Measurements from ENCODE around the gene YEATS2. TPM values are rescaled to one million over a fixed set of nuclear protein-coding genes. Genes with fewer than 3 reads are reported as not detected.

Gene YEATS2
- polyA plus RNA-seq, 1 of the 3 experiments (the other 2 are of a cell fraction), result 19.9 TPM

- POLR2A ChIA-PET, result no interaction called here
- TF ChIP-seq GATA2 (CRISPR knock-in tag; IDR thresholded peaks at IDR 0.05) (no peak), TCF12 (IDR thresholded peaks at IDR 0.05) (no peak), SIN3A (IDR thresholded peaks at IDR 0.05; ENCODE audit: borderline replicate concordance, low read depth, low read length) (no peak), CHD2 (IDR thresholded peaks at IDR 0.05; ENCODE audit: low read length, partially characterized antibody) (no peak), YY1 (IDR thresholded peaks at IDR 0.05; ENCODE audit: low read depth) (no peak), NFIC (IDR thresholded peaks at IDR 0.05; ENCODE audit: borderline replicate concordance) (no peak), IRF3 (IDR thresholded peaks at IDR 0.05; ENCODE audit: low read depth, low read length) (no peak), NRF1 (IDR thresholded peaks at IDR 0.05; ENCODE audit: low read depth, low read length) (no peak), FOSL2 (IDR thresholded peaks at IDR 0.05; ENCODE audit: borderline replicate concordance, low read depth) (no peak), CTCF (IDR thresholded peaks at IDR 0.05) (no peak), RXRA (IDR thresholded peaks at IDR 0.05; ENCODE audit: borderline replicate concordance, low read depth) (no peak)
- Histone ChIP-seq H3K27me3 (ENCODE audit: insufficient read depth) (no peaks in the 10 kb centered on the region), H3K9me3 (no peaks in the 10 kb centered on the region), H2AFZ (ENCODE audit: low read depth) (no peak overlapping the region), H3K9ac (no peak overlapping the region), H3K27ac (ENCODE audit: low read depth in 2 of 2, low read length in 1 of 2) (no peak overlapping the region), H3K79me2 (ENCODE audit: insufficient read depth) (no peaks in the 10 kb centered on the region), H4K20me1 (ENCODE audit: insufficient read depth) (no peaks in the 10 kb centered on the region), H3K4me3 (ENCODE audit: low read depth in 2 of 2, low read length in 1 of 2) (no peak overlapping the region), H3K36me3 (replicated peaks in 1 of 2; ENCODE audit: control insufficient read depth in 1 of 2, insufficient read depth in 2 of 2, low read length in 1 of 2) (peaks cover 58 to 73% of the 10 kb centered on the region in 2 experiments), H3F3A (replicated peaks; ENCODE audit: insufficient read depth) (peaks cover 4% of the 10 kb centered on the region), H3K4me1 (ENCODE audit: control insufficient read depth in 1 of 2, insufficient read depth in 2 of 2, low read depth in 1 of 2, low read length in 1 of 2) (no peaks in the 10 kb centered on the region), H3K4me2 (no peak overlapping the region), H3K9me2 (no peaks in the 10 kb centered on the region)
- no peak for DNase-seq
- WGBS (ENCODE audit: low lambda C conversion rate), result 84% methylated on average over 3 of the region's 3 CpGs
- CTCF ChIA-PET, result interaction anchor here (0.9 to 1.4 kb wide), 3 partner anchors 9 to 121 kb away, joined by 3 to 4 read pairs (median 3); no protein-coding TSS in a partner anchor
Measured at GRCh38 chr3:183774631-183775030, 77.0 kb downstream of the YEATS2 start.

DNA sequence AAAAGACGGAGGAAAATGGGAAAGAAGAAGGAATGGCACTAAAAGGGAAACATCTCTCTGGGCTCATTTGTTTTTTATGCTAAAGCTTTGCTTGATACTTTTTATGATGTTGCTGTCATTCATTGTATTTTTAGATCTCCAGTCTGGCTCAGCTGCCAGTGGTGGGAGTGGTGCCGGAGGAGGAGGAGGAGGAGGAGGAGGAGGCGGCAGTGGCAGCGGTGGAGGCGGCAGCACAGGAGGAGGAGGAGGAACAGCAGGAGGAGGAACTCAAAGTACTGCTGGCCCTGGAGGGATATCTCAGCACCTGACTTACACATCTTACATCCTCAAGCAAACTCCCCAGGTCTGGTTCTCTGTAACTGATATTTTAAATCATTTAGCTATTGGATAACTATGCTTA lies 78.2 kb downstream of the YEATS2 start:
- H4K20me1 ChIP-seq (ENCODE audit: insufficient read depth), result no peaks in the 10 kb centered on the region
- H3K4me3 ChIP-seq (ENCODE audit: low read depth in 2 of 2, low read length in 1 of 2), result no peak overlapping the region
- WGBS (ENCODE audit: low lambda C conversion rate), result 96% methylated on average over 5 of the region's 5 CpGs
- TF ChIP-seq FOXM1 (IDR thresholded peaks at IDR 0.05; ENCODE audit: low read depth), result no peak
- TF ChIP-seq EZH2phosphoT487 (IDR thresholded peaks at IDR 0.05; ENCODE audit: borderline replicate concordance, low read depth), result no peak
- TF ChIP-seq YY1 (IDR thresholded peaks at IDR 0.05; ENCODE audit: low read depth), result no peak
- no peak for TF ChIP-seq MAX (IDR thresholded peaks at IDR 0.05; ENCODE audit: low read depth)
- TF ChIP-seq TCF12 (IDR thresholded peaks at IDR 0.05), result no peak
- TF ChIP-seq FOXJ3 (CRISPR knock-in tag; IDR thresholded peaks at IDR 0.05), result no peak
- TF ChIP-seq EP300 (IDR thresholded peaks at IDR 0.05; ENCODE audit: borderline replicate concordance in 1 of 2, low read depth in 1 of 2, low read length in 1 of 2), result no peak
- no peak for TF ChIP-seq SMC3 (IDR thresholded peaks at IDR 0.05; ENCODE audit: low read depth, low read length)
- TF ChIP-seq CHD2 (IDR thresholded peaks at IDR 0.05; ENCODE audit: low read length, partially characterized antibody), result no peak
- TF ChIP-seq SIN3A (IDR thresholded peaks at IDR 0.05; ENCODE audit: borderline replicate concordance, low read depth, low read length), result no peak
- TF ChIP-seq, protein P1, sequence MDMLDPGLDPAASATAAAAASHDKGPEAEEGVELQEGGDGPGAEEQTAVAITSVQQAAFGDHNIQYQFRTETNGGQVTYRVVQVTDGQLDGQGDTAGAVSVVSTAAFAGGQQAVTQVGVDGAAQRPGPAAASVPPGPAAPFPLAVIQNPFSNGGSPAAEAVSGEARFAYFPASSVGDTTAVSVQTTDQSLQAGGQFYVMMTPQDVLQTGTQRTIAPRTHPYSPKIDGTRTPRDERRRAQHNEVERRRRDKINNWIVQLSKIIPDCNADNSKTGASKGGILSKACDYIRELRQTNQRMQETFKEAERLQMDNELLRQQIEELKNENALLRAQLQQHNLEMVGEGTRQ (IDR thresholded peaks at IDR 0.05; ENCODE audit: borderline replicate concordance, low read depth, low read length), result no peak
- no peak for TF ChIP-seq ELF1 (IDR thresholded peaks at IDR 0.05)
- no peak for TF ChIP-seq NRF1 (IDR thresholded peaks at IDR 0.05; ENCODE audit: low read depth, low read length)
- TF ChIP-seq IRF3 (IDR thresholded peaks at IDR 0.05; ENCODE audit: low read depth, low read length), result no peak
- no peak overlapping the region for H3K4me2 ChIP-seq
- no peak overlapping the region for H2AFZ ChIP-seq (ENCODE audit: low read depth)
- CTCF ChIA-PET, result interaction anchor here (1.1 to 1.7 kb wide), 2 partner anchors 9 to 296 kb away, joined by 3 to 10 read pairs; no protein-coding TSS in a partner anchor
- no peak overlapping the region for H3K9ac ChIP-seq
- no peaks in the 10 kb centered on the region for H3K79me2 ChIP-seq (ENCODE audit: insufficient read depth)
- no peaks in the 10 kb centered on the region for H3K9me2 ChIP-seq
- peaks cover 8% of the 10 kb centered on the region for H3F3A ChIP-seq (replicated peaks; ENCODE audit: insufficient read depth)
- POLR2A ChIA-PET, result no interaction called here
- no peaks in the 10 kb centered on the region for H3K27me3 ChIP-seq (ENCODE audit: insufficient read depth)
- peaks cover 62 to 73% of the 10 kb centered on the region in 2 experiments for H3K36me3 ChIP-seq (replicated peaks in 1 of 2; ENCODE audit: control insufficient read depth in 1 of 2, insufficient read depth in 2 of 2, low read length in 1 of 2)
- DNase-seq, result no peak
- H3K4me1 ChIP-seq (ENCODE audit: control insufficient read depth in 1 of 2, insufficient read depth in 2 of 2, low read depth in 1 of 2, low read length in 1 of 2), result no peaks in the 10 kb centered on the region; a peak in 1 of 4 replicates
- H3K9me3 ChIP-seq, result no peaks in the 10 kb centered on the region
- H3K27ac ChIP-seq (ENCODE audit: low read depth in 2 of 2, low read length in 1 of 2), result no peak overlapping the region

Data from SK-N-SH (cell line).